ENCODE data around the gene RBCK1.

- peak in 2 of 4 experiments; percentile 18 to 28 for TF ChIP-seq CTCF (IDR thresholded peaks at IDR 0.05)
- no peak for TF ChIP-seq POLR2A (IDR thresholded peaks at IDR 0.05)
These were observed 45.5 kb upstream of the RBCK1 start for GRCh38 chr20:362271-363254.
